NCI-H2081 treated with DMSO at 0.1 percent for 48 hours (cell line): ENCODE results near the gene PRPH2.
"Not testable (repeated sequence)": the region's sequence is repeated elsewhere in the genome, so short reads cannot be mapped to it uniquely, and the experiment has no call there.

Source experiments
- DNase-seq: peaks from one replicate; lab custom pipeline; 2025; lab: John Stamatoyannopoulos, UW

The PRPH2 gene

GRCh38 chr6:42698217-42698616, 24.2 kb downstream of the PRPH2 start:
- DNase-seq = no peak

- no peak for DNase-seq
Observed at GRCh38 chr6:42697268-42697655, 25.1 kb downstream of the PRPH2 start.

GRCh38 chr6:42696526-42697267, 25.7 kb downstream of the PRPH2 start:
- no peak for DNase-seq

GRCh38 chr6:42694586-42694985, 27.8 kb downstream of the PRPH2 start:
- no peak for DNase-seq

- DNase-seq = no peak
Observed at GRCh38 chr6:42693725-42694323, 28.6 kb downstream of the PRPH2 start.

- DNase-seq = no peak
Observed at GRCh38 chr6:42692137-42692911, 30.1 kb downstream of the PRPH2 start.

GRCh38 chr6:42690872-42691271, 31.5 kb downstream of the PRPH2 start:
- no peak for DNase-seq

- DNase-seq = no peak
Observed at GRCh38 chr6:42690151-42690702, 32.2 kb downstream of the PRPH2 start.

GRCh38 chr6:42689371-42689770, 33.0 kb downstream of the PRPH2 start:
- DNase-seq = no peak

- DNase-seq = no peak
Observed at GRCh38 chr6:42688281-42688680, 34.1 kb downstream of the PRPH2 start.

- no peak for DNase-seq
Observed at GRCh38 chr6:42679358-42679757, 43.0 kb downstream of the PRPH2 start.

GRCh38 chr6:42674780-42675179, 47.6 kb downstream of the PRPH2 start:
- DNase-seq = no peak

- not testable (repeated sequence) for DNase-seq
Observed at GRCh38 chr6:42674368-42674767, 48.0 kb downstream of the PRPH2 start.

GRCh38 chr6:42664718-42665117, 57.7 kb downstream of the PRPH2 start:
- DNase-seq = no peak

GRCh38 chr6:42661540-42662153, 60.8 kb downstream of the PRPH2 start:
- DNase-seq = peak; percentile 8

- DNase-seq = no peak
Observed at GRCh38 chr6:42659806-42660205, 62.6 kb downstream of the PRPH2 start.

GRCh38 chr6:42653851-42654250, 68.5 kb downstream of the PRPH2 start:
- DNase-seq = no peak

GRCh38 chr6:42652024-42652746, 70.2 kb downstream of the PRPH2 start:
- DNase-seq = no peak
